Middle frontal gyrus (tissue), 1 donor: Measurements from ENCODE around the gene KCNE4.

Experiments
- DNase-seq: peaks from one replicate; pipeline ENCODE4 v3.0.0-alpha.2; 2015; ENCODE audit warnings: low spot score; ENCODE audit errors: extremely low spot score

Gene KCNE4

DNA sequence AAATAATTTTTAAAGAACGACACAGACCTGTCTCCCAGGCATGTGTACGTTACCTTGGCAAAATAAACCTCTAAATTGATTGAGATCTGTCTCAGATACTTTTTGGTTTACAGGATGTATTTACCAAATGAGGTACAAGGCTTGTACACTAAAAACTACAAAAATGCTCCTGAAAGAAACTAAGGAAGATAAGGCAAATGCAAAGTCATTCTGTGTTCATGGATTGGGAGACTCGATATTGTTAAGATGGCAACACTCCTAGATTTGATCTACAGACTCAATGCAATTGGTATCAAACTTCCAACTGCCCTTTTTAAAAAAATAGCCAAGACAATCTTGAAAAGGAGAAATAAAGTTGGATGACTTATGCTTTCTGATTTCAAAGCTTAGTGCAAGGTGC, 11.5 kb upstream of the KCNE4 start:
- DNase-seq, result no peak

GRCh38 chr2:223041527-223042109, 10.4 kb upstream of the KCNE4 start:
- no peak for DNase-seq

- DNase-seq, result no peak
These were observed 9.7 kb upstream of the KCNE4 start for GRCh38 chr2:223042284-223042683.

GRCh38 chr2:223042704-223043118, 9.3 kb upstream of the KCNE4 start:
- no peak for DNase-seq

GRCh38 chr2:223043164-223043941, 8.6 kb upstream of the KCNE4 start:
- no peak for DNase-seq

DNA sequence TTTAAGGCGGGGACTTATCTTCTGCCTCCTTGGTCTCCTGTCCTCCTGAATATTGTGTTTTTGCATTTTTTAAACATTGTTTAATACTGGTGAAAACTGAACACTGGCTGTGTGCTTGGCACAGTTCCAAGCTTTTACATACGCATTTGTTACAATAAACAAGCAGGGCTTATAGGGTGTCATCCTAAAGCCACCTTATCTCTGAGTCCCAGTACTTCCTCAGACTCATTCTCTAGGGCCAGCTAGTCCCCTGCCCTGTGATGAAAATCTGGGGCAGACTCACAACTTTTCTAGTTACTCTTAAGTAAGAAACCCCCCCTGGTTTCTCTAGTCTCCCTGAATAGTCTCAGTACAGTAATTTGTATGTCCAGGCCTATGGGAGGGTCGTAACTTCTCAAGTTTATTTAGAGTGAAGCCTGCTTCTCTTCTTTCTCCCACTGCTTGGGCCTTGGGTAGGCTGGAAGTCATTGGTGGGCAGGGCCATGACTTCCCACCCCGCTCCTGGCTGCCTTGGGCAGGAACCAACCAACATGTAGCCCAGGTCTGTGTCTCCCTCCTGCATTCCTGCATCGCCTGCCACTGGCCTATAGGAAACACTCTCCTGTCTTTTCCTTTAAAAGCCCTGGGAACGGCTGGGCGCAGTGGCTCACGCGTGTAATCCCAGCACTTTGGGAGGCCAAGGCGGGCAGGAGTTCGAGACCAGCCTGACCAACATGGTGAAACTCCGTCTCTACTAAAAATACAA, 7.7 kb upstream of the KCNE4 start:
- DNase-seq, result no peak

- DNase-seq, result no peak
These were observed 6.9 kb upstream of the KCNE4 start for GRCh38 chr2:223044916-223045700.

DNA sequence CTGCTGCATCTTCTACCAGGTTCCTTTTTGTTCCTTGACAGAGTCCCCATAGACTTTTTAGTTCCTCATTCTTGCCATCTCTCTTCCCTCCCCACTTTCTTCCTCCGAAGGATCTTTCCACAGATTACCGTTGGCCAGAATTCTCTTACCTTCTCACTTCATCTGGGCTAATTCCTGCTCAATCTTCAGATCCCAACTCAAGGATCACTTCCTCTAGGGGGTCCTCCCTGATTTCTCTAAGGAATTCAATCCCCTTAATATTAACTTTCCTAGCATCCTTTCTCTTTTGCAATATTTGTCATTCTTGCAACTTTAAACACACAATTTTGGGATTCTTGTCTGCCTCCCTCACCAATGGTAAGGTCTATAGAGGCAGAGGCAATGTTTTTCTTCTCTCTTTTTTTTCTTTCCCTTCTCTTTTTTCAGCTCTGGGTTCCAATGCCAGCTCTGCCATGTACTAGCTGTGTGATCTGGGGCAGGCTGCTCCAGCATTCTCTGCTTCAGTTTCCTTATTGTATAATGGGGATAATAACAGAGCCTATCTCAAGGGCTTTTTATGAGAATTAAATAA, 5.4 kb upstream of the KCNE4 start:
- no peak for DNase-seq

DNA sequence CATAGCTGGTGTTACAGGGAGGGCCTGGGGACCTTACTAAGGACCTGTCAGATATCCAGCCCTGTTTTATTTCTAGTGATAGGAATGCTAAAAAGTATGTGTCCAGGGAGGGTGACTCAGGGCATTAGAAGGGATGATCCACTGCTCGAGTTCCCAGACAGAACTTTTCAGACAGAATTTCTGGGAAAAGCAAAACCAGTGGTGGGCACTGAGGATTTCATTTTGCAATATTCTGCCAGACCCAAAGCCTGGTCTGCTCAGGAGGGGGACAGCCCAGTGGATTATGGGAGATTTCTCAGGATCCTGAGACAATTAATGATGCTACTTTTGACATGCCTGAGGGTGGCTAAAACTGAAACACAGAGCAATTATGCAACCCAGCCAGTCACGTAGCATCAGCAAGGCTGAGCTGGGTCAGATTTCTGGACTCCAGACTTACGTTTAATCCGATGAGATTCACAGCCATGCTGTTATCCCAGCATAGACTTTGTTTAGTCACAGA, 4.7 kb upstream of the KCNE4 start:
- DNase-seq, result no peak

DNA sequence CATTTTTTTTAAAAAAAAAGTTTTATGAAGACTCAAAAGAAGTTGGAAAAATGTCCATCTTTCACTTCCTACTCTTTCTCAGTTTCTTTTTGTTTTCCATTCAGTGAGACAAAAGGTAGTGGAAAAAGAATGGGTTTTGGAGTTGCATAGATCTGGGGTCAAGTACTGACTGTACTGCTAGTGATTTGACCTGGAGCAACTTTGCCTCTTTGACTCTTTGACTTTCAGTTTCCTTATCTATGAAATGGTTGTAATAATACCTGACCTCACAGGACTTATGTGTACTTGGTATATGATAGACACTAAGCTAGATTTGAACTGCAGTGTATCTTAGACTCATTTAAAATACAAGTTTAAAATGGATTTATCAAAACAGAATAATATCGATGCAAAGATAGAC, 3.5 kb upstream of the KCNE4 start:
- no peak for DNase-seq

DNA sequence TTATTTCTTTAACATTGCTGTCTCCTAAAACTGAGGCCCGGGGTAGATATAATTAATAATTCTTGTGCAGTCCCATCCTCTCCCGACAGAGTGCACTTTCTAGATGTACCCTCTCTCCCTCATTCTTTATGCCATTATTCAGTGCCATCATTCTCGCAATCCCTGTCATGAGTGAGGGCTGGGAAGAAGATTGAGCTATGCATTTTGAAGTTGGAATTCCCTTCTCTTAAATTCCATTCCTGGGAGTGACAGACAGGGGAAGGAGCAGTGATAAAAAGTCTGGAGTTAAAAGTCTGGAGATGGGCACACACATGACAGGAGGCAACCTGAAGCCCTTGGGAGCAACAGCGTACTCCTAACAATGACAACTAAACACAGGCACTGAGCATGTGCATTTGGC, 2.6 kb upstream of the KCNE4 start:
- DNase-seq, result no peak

DNA sequence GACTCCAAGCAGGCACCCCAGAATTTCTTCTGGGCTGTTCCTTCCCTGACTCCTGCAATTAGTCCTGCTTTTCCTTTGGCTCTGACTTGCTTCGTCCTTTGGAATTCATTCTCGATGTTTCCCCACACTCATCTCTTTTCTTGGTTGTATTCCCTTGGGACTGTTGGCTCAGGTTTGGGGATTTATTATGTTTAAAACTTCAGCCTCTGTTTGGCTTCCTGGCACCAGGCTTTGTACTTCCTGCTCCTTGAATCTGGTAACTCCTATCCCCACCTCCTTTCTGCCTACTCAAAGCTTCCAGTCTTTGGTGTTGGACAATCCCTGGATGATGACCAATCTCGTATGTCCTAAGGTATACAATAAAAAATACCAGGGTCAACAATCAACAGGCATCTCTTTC, 1.8 kb upstream of the KCNE4 start:
- DNase-seq, result no peak

GRCh38 chr2:223050900-223051504, 988 bp upstream of the KCNE4 start:
- no peak for DNase-seq

DNA sequence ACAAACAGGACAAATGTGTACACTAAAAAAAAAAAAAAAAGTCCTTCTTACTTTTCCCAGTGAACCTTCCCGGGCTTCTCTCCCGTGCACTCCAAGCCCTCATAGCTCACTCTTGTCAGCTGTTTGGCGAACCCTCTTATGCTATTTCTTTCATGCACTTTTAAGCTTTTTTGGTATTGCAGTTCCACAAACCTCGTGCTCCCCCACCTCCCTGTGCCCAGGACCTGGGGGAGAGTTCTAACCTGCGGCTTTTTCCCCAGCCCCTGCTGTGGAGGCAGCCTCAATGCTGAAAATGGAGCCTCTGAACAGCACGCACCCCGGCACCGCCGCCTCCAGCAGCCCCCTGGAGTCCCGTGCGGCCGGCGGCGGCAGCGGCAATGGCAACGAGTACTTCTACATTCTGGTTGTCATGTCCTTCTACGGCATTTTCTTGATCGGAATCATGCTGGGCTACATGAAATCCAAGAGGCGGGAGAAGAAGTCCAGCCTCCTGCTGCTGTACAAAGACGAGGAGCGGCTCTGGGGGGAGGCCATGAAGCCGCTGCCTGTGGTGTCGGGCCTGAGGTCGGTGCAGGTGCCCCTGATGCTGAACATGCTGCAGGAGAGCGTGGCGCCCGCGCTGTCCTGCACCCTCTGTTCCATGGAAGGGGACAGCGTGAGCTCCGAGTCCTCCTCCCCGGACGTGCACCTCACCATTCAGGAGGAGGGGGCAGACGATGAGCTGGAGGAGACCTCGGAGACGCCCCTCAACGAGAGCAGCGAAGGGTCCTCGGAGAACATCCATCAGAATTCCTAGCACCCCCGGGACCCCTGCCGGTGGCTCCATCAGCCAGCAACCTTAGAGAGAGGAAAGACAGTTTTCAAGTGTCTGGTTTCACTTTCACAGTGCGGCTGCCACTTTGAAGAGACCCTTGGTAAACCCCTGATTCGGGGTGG, 826 bp downstream of the KCNE4 start:
- DNase-seq, result no peak

DNA sequence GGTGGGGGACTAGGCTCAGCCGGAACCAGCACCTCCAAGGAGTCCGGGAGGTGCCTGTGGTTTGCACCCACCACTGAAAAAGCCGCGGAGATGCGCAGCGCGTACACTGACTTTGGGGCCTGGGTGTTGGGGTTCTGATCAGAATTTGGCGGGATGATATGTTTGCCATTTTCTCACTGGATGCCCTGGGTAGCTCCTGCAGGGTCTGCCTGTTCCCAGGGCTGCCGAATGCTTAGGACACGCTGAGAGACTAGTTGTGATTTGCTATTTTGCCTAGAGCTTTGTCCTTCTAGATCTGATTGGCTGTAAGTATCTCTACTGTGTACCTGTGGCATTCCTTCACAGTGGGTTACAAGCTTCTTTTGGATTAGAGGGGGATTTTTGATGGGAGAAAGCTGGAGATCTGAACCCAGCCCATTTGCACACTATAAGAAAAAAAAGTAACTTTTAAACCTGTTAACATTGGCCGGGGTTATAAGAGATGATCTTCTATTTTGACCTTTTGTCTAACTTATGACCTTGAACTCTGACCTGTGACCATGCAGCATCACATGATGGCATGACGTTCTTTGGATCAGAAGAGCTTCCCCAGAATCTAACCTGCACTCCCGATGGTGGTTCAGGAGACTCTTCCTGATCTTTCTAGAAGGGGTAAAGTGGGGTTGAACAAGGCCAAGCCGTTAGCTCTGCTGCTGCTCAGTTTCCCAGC, 1.6 kb downstream of the KCNE4 start:
- DNase-seq, result no peak

GRCh38 chr2:223054193-223054781, 2.3 kb downstream of the KCNE4 start:
- DNase-seq, result no peak

DNA sequence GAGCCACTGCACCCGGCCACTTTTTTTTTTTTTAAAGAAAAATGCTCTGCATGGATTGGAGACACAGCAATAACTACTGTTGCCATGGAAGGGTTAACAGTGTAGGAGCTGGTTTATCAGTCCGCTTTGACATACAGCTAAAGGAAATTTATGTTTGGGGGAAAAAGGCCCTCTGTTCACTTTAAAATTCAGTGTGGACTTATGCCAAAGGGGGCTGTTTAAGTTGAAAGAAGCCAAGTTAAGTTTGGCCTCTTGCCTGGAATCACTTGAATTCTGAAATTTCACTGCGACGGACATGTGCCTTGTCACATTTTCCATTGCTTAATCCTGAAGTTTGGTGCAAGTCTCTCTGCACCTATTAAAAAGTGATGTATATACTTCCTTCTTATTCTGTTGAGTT, 3.1 kb downstream of the KCNE4 start:
- DNase-seq, result no peak

DNA sequence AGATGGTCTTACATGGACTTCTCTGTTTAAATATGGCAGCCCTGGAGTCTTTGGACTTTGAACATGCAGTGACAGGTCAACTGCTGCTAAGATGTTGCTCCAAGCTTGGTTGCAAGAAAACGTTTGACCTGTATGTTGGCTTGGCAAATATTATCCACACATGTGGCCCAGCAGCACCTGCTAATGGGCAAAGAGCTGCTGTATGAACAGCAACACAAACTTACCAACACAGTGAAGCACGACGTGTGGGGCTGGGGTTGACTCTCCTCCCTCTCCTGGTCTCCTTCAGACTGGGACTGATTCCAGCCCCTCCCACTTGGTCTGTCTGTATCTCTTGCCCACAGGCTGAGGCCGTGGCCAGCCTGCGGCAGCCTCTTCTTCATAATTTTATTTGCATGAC, 3.8 kb downstream of the KCNE4 start:
- no peak for DNase-seq
